ENCODE data around the gene GGT6. TPM values are rescaled to one million over a fixed set of nuclear protein-coding genes. Genes with fewer than 3 reads are reported as not detected.
A peak's percentile ranks its signal among the peaks of the same experiment; 100 is the strongest.
"Not testable (repeated sequence)": the region's sequence is repeated elsewhere in the genome, so short reads cannot be mapped to it uniquely, and the experiment has no call there.

Gene GGT6
- total and polyA plus RNA-seq, 3 donors from 2014 or later: 2.5 to 5.9 (median 3.8) TPM

GRCh38 chr17:4607261-4607741 lies 46.9 kb upstream of the GGT6 start:
- Histone ChIP-seq H3K36me3 (ENCODE audit: low read depth, missing control alignments) (no peaks in the 10 kb centered on the region), H3K9me3 (no peaks in the 10 kb centered on the region), H3K4me1 (peaks cover 47% of the 10 kb centered on the region), H3K27ac (peak overlapping the region; percentile 71 to 86), H3K4me3 (no peak overlapping the region), H3K27me3 (no peaks in the 10 kb centered on the region)
- intact Hi-C loops (cut with DNase I; ENCODE audit: low total_unique reads): no loop called here
- peak; percentile 77 for DNase-seq
- WGBS, 2 donors: 54 to 61% methylated on average over 17 to 25 of the region's 25 CpGs
- TF ChIP-seq POLR2A (IDR thresholded peaks at IDR 0.05): no peak
- no peak for TF ChIP-seq CTCF (IDR thresholded peaks at IDR 0.05)

DNA sequence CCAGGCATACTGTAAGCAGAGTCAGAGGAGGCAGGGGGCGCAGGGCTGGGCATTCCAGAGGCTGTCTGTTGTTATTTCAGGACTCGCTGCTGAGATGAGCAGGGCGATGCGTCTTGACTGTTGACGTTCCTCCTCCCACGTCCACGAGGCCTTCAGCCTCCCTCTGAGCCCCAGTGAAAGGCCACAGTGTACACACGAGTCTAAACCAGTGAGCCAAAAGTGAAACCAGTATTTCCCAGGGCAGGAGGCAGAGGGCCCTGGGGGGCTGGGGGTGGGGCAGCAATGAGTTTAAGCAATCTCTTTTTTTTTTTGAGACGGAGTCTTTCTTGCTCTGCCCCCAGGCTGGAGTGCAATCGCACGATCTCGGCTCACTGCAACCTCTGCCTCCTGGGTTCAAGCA lies 45.4 kb upstream of the GGT6 start:
- Histone ChIP-seq H3K27me3 (no peaks in the 10 kb centered on the region), H3K4me3 (no peak overlapping the region), H3K9me3 (no peaks in the 10 kb centered on the region), H3K36me3 (ENCODE audit: low read depth, missing control alignments) (no peaks in the 10 kb centered on the region), H3K27ac (peak overlapping the region; percentile 71 to 86), H3K4me1 (peaks cover 47% of the 10 kb centered on the region)
- intact Hi-C loops (cut with DNase I; ENCODE audit: low total_unique reads): no loop called here
- DNase-seq: peak; percentile 91
- 36 to 70% methylated on average over 11 to 12 of the region's 12 CpGs for WGBS, 2 donors
- TF ChIP-seq POLR2A (IDR thresholded peaks at IDR 0.05) (no peak), CTCF (IDR thresholded peaks at IDR 0.05) (no peak)

GRCh38 chr17:4604736-4605135 lies 44.4 kb upstream of the GGT6 start:
- H3K9me3 ChIP-seq; H3K27me3 ChIP-seq; intact Hi-C loops (cut with DNase I; ENCODE audit: low total_unique reads); H3K36me3 ChIP-seq (ENCODE audit: low read depth, missing control alignments); DNase-seq; H3K4me3 ChIP-seq: not testable (repeated sequence)
- Histone ChIP-seq H3K27ac (peak overlapping the region in 1 of 2 donors; percentile 86), H3K4me1 (peaks cover 50% of the 10 kb centered on the region)
- WGBS, 2 donors: 84 to 89% methylated on average over 8 to 11 of the region's 11 CpGs

DNA sequence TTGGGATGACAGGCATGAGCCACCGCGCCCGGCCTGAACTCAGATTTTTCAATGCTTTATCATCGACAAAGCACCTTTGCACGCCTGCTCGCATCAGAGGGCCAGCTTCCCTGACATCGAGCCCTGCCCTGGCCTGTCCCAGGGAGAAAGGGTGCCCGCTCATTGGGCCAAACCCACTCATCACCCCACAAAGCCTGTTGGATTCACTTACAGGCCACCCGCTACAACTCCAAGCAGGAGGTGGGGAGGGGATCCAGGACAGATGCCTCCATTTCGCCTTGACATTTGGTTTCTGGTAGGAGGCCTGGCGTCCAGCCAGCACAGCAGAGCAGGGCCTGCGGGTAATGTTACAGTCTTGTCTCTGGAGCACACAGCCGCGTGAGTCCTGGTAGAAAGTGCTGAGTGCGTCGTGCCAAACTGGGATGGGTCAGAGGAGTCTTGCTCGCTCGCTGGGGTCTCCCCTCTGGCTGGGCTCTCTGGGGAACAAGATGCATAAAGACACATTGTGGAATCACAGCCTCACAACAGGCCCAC lies 43.8 kb upstream of the GGT6 start:
- intact Hi-C loops (cut with DNase I; ENCODE audit: low total_unique reads): no loop called here
- Histone ChIP-seq H3K27ac (peak overlapping the region in 1 of 2 donors; percentile 23), H3K36me3 (ENCODE audit: low read depth, missing control alignments) (no peaks in the 10 kb centered on the region), H3K27me3 (no peaks in the 10 kb centered on the region), H3K4me3 (no peak overlapping the region), H3K4me1 (peaks cover 51% of the 10 kb centered on the region), H3K9me3 (no peaks in the 10 kb centered on the region)
- peak; percentile 92 for DNase-seq
- WGBS, 2 donors: 59 to 83% methylated on average over 8 to 18 of the region's 18 CpGs
- TF ChIP-seq CTCF (IDR thresholded peaks at IDR 0.05) (no peak), POLR2A (IDR thresholded peaks at IDR 0.05) (no peak)

- H3K4me3 ChIP-seq: no peak overlapping the region
- H3K4me1 ChIP-seq: peaks cover 39% of the 10 kb centered on the region
- DNase-seq: no peak
- intact Hi-C loops (cut with DNase I; ENCODE audit: low total_unique reads): no loop called here
- H3K27ac ChIP-seq: no peak overlapping the region
- no peaks in the 10 kb centered on the region for H3K36me3 ChIP-seq (ENCODE audit: low read depth, missing control alignments)
- H3K27me3 ChIP-seq: no peaks in the 10 kb centered on the region
- H3K9me3 ChIP-seq: no peaks in the 10 kb centered on the region
- 87 to 98% methylated on average over 5 of the region's 5 CpGs for WGBS, 2 donors
- no peak for TF ChIP-seq CTCF (IDR thresholded peaks at IDR 0.05)
- TF ChIP-seq POLR2A (IDR thresholded peaks at IDR 0.05): no peak
Measured at GRCh38 chr17:4602041-4602440, 41.7 kb upstream of the GGT6 start.
